K562 (cell line): ENCODE results near the gene RERE. TPM values are rescaled to one million over a fixed set of nuclear protein-coding genes. Genes with fewer than 3 reads are reported as not detected.

Experiments used
- ATF2 ChIP-seq: sonication (generic); formaldehyde crosslinking; IDR thresholded peaks from 2 replicates; pipeline ENCODE4 v1.8.1; 2022; ENCODE audit warnings: missing genetic modification reagents
- CXXC5 ChIP-seq: fragments of 250-450 bp; sonication (Bioruptor Pico); IDR thresholded peaks from 2 replicates; pipeline ENCODE4 v1.8.0; 2022; ENCODE audit warnings: inconsistent platforms, mild to moderate bottlenecking, moderate library complexity
- DNMT1 ChIP-seq: fragments of 450-650 bp; IDR thresholded peaks from 2 replicates; pipeline ENCODE4 v1.6.1; 2016; ENCODE audit warnings: antibody characterized with exemption, mild to moderate bottlenecking
- HMG20B ChIP-seq: fragments of 250-450 bp; sonication (Bioruptor Pico); IDR thresholded peaks from 2 replicates; pipeline ENCODE4 v1.5.0; 2021; ENCODE audit warnings: mild to moderate bottlenecking
- RFX5 ChIP-seq: IDR thresholded peaks from 2 replicates; pipeline ENCODE4 v1.6.1; 2011; ENCODE audit warnings: low read depth, mild to moderate bottlenecking, improper control_type of control experiment, low read length
- STAG1 ChIP-seq: sonication (generic); formaldehyde crosslinking; IDR thresholded peaks from 2 replicates; pipeline ENCODE4 v1.5.0; 2020; ENCODE audit warnings: missing genetic modification reagents, borderline replicate concordance
- TEAD4 ChIP-seq, 2 experiments: sonication (generic) in 1 of 2; formaldehyde crosslinking in 1 of 2; IDR thresholded peaks; 2 replicates each; pipeline versions ENCODE4 v1.6.1 to v1.8.0; 2012 to 2022; ENCODE audit warnings: borderline replicate concordance in 1 of 2, inconsistent platforms in 1 of 2, low read length in 1 of 2, mild to moderate bottlenecking in 1 of 2, missing genetic modification reagents in 1 of 2
- ZNF184 ChIP-seq: sonication (generic); formaldehyde crosslinking; IDR thresholded peaks from 2 replicates; pipeline ENCODE4 v1.5.0; 2020; ENCODE audit warnings: missing genetic modification reagents
- ZNF316 ChIP-seq: fragments of 450-650 bp; IDR thresholded peaks from 2 replicates; pipeline ENCODE4 v1.6.1; 2016
- ZNF76 ChIP-seq: fragments of 250-450 bp; sonication (Bioruptor Pico); IDR thresholded peaks from 2 replicates; pipeline ENCODE4 v1.4.0; 2020; ENCODE audit warnings: mild to moderate bottlenecking, moderate library complexity, borderline replicate concordance
- ZNF780A ChIP-seq: fragments of 250-450 bp; sonication (Bioruptor Pico); IDR thresholded peaks from 2 replicates; pipeline ENCODE4 v1.5.0; 2021; ENCODE audit warnings: mild to moderate bottlenecking
- polyA plus RNA-seq, 8 experiments: library from polyadenylated mRNA; depleted of rRNA in 4 of 8; stranded (reverse) in 5 of 8; unstranded in 3 of 8; fragments of >200 nt; fragmentation: Nextera tagmentation in 2 of 8; fragmentation: Illumina TruSeq in 1 of 8; extraction: Ambion mirVana in 2 of 8; extraction: Trizol in 1 of 8; gene quantifications; 2 replicates each; pipeline versions ENCODE4 v1.2.1 to v1.2.3, GENCODE V29; 2011 to 2014; ENCODE audit warnings: inconsistent platforms in 1 of 8, missing spikeins in 1 of 8
- total RNA-seq, 7 experiments: library from RNA; depleted of rRNA in 6 of 7; stranded (reverse); fragments of >200 nt in 6 of 7; fragmentation: Illumina TruSeq in 2 of 7; extraction: Trizol in 2 of 7; gene quantifications; 2 replicates each; pipeline versions ENCODE4 v1.2.1 to v1.2.3, GENCODE V29; 2011 to 2021; ENCODE audit warnings: low replicate concordance in 1 of 7
- TF ChIP-seq, protein P1 (sequence below): fragments of 200-600 bp; sonication (generic); IDR thresholded peaks from one replicate; pipeline ENCODE4 v1.6.1; 2012; ENCODE audit warnings: mild to moderate bottlenecking, low read depth, low read length, inconsistent platforms

The RERE gene
- total and polyA plus RNA-seq, 9 of the 15 experiments (the other 6 are each of a cell fraction or from before 2014, with no cell fraction given): 3.0 to 51.5 (median 13.4) TPM

DNA sequence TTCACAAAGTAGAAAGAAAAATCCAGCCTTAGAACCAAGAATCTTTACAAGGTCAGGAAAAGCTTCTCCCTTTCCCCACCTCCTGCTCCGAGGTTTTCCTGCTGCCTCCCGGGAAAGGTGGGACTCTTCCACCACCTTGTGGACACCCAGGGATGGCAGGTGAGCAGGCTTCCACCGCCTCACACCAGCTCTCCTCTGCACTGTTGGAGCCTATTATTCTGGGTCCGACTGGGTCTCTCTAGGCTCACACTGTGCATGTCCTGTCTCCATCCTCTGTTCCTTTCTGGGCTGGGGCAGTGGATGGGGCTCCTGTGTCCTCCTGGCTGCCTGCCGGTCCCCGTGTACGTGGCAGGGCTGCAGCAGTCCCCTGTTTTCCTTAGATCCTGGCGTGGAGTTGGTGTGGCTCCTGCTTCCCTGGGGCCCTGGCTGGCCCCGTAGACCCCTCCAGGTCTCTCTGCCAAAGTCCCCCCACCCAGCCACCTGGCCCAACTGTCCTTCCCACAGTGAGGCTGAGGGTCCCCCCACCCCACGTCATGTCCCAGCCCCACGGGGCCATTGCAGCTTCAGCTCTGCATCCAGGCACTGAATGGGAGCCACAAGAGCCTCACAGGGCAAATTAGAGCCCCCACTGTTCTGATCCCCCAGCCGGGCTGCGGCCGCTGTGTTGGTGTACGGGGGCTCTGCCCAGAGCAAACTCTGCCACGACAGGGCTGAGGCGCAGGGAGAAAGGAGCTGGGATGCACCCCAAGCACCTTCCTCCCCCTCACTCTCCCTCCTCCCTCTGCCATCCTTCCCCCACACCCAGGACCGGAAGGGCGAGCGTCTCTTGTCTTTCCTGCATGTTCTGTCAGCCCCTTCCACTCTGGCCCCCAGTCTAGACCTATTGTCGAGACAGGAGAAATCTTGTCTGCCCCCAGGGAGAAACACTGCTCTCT is 502.8 kb downstream of the RERE start (continued):
- TF ChIP-seq, protein P1, sequence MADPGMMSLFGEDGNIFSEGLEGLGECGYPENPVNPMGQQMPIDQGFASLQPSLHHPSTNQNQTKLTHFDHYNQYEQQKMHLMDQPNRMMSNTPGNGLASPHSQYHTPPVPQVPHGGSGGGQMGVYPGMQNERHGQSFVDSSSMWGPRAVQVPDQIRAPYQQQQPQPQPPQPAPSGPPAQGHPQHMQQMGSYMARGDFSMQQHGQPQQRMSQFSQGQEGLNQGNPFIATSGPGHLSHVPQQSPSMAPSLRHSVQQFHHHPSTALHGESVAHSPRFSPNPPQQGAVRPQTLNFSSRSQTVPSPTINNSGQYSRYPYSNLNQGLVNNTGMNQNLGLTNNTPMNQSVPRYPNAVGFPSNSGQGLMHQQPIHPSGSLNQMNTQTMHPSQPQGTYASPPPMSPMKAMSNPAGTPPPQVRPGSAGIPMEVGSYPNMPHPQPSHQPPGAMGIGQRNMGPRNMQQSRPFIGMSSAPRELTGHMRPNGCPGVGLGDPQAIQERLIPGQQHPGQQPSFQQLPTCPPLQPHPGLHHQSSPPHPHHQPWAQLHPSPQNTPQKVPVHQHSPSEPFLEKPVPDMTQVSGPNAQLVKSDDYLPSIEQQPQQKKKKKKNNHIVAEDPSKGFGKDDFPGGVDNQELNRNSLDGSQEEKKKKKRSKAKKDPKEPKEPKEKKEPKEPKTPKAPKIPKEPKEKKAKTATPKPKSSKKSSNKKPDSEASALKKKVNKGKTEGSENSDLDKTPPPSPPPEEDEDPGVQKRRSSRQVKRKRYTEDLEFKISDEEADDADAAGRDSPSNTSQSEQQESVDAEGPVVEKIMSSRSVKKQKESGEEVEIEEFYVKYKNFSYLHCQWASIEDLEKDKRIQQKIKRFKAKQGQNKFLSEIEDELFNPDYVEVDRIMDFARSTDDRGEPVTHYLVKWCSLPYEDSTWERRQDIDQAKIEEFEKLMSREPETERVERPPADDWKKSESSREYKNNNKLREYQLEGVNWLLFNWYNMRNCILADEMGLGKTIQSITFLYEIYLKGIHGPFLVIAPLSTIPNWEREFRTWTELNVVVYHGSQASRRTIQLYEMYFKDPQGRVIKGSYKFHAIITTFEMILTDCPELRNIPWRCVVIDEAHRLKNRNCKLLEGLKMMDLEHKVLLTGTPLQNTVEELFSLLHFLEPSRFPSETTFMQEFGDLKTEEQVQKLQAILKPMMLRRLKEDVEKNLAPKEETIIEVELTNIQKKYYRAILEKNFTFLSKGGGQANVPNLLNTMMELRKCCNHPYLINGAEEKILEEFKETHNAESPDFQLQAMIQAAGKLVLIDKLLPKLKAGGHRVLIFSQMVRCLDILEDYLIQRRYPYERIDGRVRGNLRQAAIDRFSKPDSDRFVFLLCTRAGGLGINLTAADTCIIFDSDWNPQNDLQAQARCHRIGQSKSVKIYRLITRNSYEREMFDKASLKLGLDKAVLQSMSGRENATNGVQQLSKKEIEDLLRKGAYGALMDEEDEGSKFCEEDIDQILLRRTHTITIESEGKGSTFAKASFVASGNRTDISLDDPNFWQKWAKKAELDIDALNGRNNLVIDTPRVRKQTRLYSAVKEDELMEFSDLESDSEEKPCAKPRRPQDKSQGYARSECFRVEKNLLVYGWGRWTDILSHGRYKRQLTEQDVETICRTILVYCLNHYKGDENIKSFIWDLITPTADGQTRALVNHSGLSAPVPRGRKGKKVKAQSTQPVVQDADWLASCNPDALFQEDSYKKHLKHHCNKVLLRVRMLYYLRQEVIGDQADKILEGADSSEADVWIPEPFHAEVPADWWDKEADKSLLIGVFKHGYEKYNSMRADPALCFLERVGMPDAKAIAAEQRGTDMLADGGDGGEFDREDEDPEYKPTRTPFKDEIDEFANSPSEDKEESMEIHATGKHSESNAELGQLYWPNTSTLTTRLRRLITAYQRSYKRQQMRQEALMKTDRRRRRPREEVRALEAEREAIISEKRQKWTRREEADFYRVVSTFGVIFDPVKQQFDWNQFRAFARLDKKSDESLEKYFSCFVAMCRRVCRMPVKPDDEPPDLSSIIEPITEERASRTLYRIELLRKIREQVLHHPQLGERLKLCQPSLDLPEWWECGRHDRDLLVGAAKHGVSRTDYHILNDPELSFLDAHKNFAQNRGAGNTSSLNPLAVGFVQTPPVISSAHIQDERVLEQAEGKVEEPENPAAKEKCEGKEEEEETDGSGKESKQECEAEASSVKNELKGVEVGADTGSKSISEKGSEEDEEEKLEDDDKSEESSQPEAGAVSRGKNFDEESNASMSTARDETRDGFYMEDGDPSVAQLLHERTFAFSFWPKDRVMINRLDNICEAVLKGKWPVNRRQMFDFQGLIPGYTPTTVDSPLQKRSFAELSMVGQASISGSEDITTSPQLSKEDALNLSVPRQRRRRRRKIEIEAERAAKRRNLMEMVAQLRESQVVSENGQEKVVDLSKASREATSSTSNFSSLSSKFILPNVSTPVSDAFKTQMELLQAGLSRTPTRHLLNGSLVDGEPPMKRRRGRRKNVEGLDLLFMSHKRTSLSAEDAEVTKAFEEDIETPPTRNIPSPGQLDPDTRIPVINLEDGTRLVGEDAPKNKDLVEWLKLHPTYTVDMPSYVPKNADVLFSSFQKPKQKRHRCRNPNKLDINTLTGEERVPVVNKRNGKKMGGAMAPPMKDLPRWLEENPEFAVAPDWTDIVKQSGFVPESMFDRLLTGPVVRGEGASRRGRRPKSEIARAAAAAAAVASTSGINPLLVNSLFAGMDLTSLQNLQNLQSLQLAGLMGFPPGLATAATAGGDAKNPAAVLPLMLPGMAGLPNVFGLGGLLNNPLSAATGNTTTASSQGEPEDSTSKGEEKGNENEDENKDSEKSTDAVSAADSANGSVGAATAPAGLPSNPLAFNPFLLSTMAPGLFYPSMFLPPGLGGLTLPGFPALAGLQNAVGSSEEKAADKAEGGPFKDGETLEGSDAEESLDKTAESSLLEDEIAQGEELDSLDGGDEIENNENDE: no peak
- no peak for TF ChIP-seq RFX5
- TF ChIP-seq HMG20B (CRISPR knock-in tag): no peak
- no peak for TF ChIP-seq TEAD4 (IDR thresholded peaks at IDR 0.05; ENCODE audit: low read length)
- TF ChIP-seq TEAD4 (CRISPR knock-in tag; IDR thresholded peaks at IDR 0.05; ENCODE audit: borderline replicate concordance): no peak
- no peak for TF ChIP-seq ZNF780A (CRISPR knock-in tag)
- peak; percentile 99 for TF ChIP-seq STAG1 (CRISPR knock-in tag)
- TF ChIP-seq ZNF316: no peak
- TF ChIP-seq ATF2 (CRISPR knock-in tag): no peak
- no peak for TF ChIP-seq DNMT1
- TF ChIP-seq CXXC5 (CRISPR knock-in tag): no peak
- TF ChIP-seq ZNF184 (CRISPR knock-in tag): no peak
- no peak for TF ChIP-seq ZNF76
